IMR-90 (cell line): Measurements from ENCODE around the gene EBF3. TPM values are rescaled to one million over a fixed set of nuclear protein-coding genes. Genes with fewer than 3 reads are reported as not detected.

Experiments
- ATAC-seq: fragments of 200-7000 bp; cut with Tn5 transposase; 2 replicates; pipeline ENCODE4 v1.9.1; 2020; ENCODE audit warnings: low read depth, mild to moderate bottlenecking, moderate library complexity
- BruUV-seq: library from RNA; stranded (reverse); fragments of 400-500 nt; replicated peaks from 2 replicates; lab custom pipeline; 2021; lab: Mats Ljungman, UMichigan
- CTCF ChIA-PET: fragments of 300-600 bp; formaldehyde crosslinking; extraction: SDS; loops from one replicate; lab custom pipeline; 2021; ENCODE audit warnings: antibody characterized with exemption; lab: Yijun Ruan, JAX
- POLR2A ChIA-PET: fragments of 300-600 bp; sonication (Branson Sonifier 250); formaldehyde crosslinking; loops from one replicate; lab custom pipeline; 2022; ENCODE audit warnings: antibody characterized with exemption; ENCODE audit not compliant: unreplicated experiment; lab: Charles Lee
- DNase-seq: peaks from one replicate; pipeline ENCODE4 v3.0.0; 2013
- H2AFZ ChIP-seq: replicated peaks from 2 replicates; pipeline ENCODE3; 2013; ENCODE audit warnings: low read length, mild to moderate bottlenecking; ENCODE audit not compliant: poor library complexity
- H2AK5ac ChIP-seq: 2 replicates; pipeline ENCODE4 v1.6.1; 2013; ENCODE audit warnings: low read depth, low read length, inconsistent platforms
- H2AK9ac ChIP-seq: replicated peaks from 2 replicates; pipeline ENCODE3; 2013; ENCODE audit warnings: mild to moderate bottlenecking, low read depth, low read length, moderate library complexity; ENCODE audit not compliant: poor library complexity
- H2BK120ac ChIP-seq: 2 replicates; pipeline ENCODE4 v1.6.1; 2013; ENCODE audit warnings: low read depth, low read length, inconsistent platforms
- H2BK15ac ChIP-seq: 3 replicates; pipeline ENCODE4 v1.6.1; 2013; ENCODE audit warnings: low read depth, low read length, inconsistent platforms
- H2BK20ac ChIP-seq: 2 replicates; pipeline ENCODE4 v1.6.1; 2013; ENCODE audit warnings: low read depth, mild to moderate bottlenecking, inconsistent platforms, low read length, moderate library complexity
- H2BK5ac ChIP-seq: 2 replicates; pipeline ENCODE4 v1.6.1; 2013; ENCODE audit warnings: mild to moderate bottlenecking, low read depth, low read length, inconsistent platforms; ENCODE audit not compliant: poor library complexity, severe bottlenecking
- H3K14ac ChIP-seq: replicated peaks from 2 replicates; pipeline ENCODE4 v1.6.1; 2013; ENCODE audit warnings: low read depth, low read length, inconsistent platforms
- H3K18ac ChIP-seq: 2 replicates; pipeline ENCODE4 v1.6.1; 2013; ENCODE audit warnings: low read depth, low read length, control low read depth
- H3K23ac ChIP-seq: 2 replicates; pipeline ENCODE4 v1.6.1; 2013; ENCODE audit warnings: low read depth, low read length, inconsistent platforms
- H3K27ac ChIP-seq: 2 replicates; pipeline ENCODE4 v1.5.1; 2013; ENCODE audit warnings: mild to moderate bottlenecking, control low read depth, low read length; ENCODE audit not compliant: insufficient read depth
- H3K27me3 ChIP-seq: 2 replicates; pipeline ENCODE4 v1.6.1; 2013; ENCODE audit warnings: low read length; ENCODE audit not compliant: control insufficient read depth, insufficient read depth
- H3K36me3 ChIP-seq: 2 replicates; pipeline ENCODE4 v1.6.1; 2013; ENCODE audit warnings: low read length, mixed read lengths; ENCODE audit not compliant: control insufficient read depth, insufficient read depth
- H3K4ac ChIP-seq: 2 replicates; pipeline ENCODE4 v1.6.1; 2013; ENCODE audit warnings: low read depth, low read length, inconsistent platforms
- H3K4me1 ChIP-seq: 2 replicates; pipeline ENCODE4 v1.6.1; 2013; ENCODE audit warnings: low read length, mixed read lengths; ENCODE audit not compliant: control insufficient read depth, insufficient read depth
- H3K4me2 ChIP-seq: 2 replicates; pipeline ENCODE4 v1.6.1; 2013; ENCODE audit warnings: low read depth, mild to moderate bottlenecking, control low read depth, low read length, moderate library complexity
- H3K4me3 ChIP-seq: 2 replicates; pipeline ENCODE4 v1.5.1; 2013; ENCODE audit warnings: low read depth, mild to moderate bottlenecking, control low read depth, low read length, moderate library complexity; ENCODE audit not compliant: insufficient read depth
- H3K56ac ChIP-seq: 2 replicates; pipeline ENCODE4 v1.6.1; 2013; ENCODE audit warnings: low read length, inconsistent platforms; ENCODE audit not compliant: insufficient read depth; ENCODE audit errors: extremely low read depth
- H3K79me1 ChIP-seq, 2 experiments: 2 replicates each; pipeline ENCODE4 v1.6.1; 2013; ENCODE audit warnings: low read length in 2 of 2, inconsistent platforms in 1 of 2, low read depth in 1 of 2
- H3K9ac ChIP-seq: 2 replicates; pipeline ENCODE4 v1.6.1; 2013; ENCODE audit warnings: low read depth, low read length, control low read depth
- H3K9me1 ChIP-seq: 2 replicates; pipeline ENCODE4 v1.6.1; 2013; ENCODE audit warnings: low read length, inconsistent platforms; ENCODE audit not compliant: insufficient read depth
- H3K9me3 ChIP-seq: 2 replicates; pipeline ENCODE4 v1.6.1; 2013; ENCODE audit warnings: low read length; ENCODE audit not compliant: control insufficient read depth, insufficient read depth
- H4K20me1 ChIP-seq: 2 replicates; pipeline ENCODE4 v1.6.1; 2013; ENCODE audit warnings: low read length, inconsistent platforms; ENCODE audit not compliant: insufficient read depth
- H4K5ac ChIP-seq: 2 replicates; pipeline ENCODE4 v1.6.1; 2013; ENCODE audit warnings: mild to moderate bottlenecking, low read depth, low read length, control low read depth
- H4K8ac ChIP-seq, 2 experiments: 2 replicates each; pipeline ENCODE4 v1.6.1; 2013; ENCODE audit warnings: low read depth in 2 of 2, low read length in 2 of 2, control low read depth in 1 of 2, inconsistent platforms in 1 of 2
- H4K91ac ChIP-seq: 2 replicates; pipeline ENCODE4 v1.6.1; 2013; ENCODE audit warnings: low read depth, low read length, inconsistent platforms; ENCODE audit not compliant: insufficient read depth
- RAD21 ChIP-seq: IDR thresholded peaks from 2 replicates; pipeline ENCODE4 v1.6.1; 2012; ENCODE audit warnings: low read length, improper control_type of control experiment
- RCOR1 ChIP-seq: IDR thresholded peaks from 2 replicates; pipeline ENCODE4 v1.6.1; 2012; ENCODE audit warnings: mild to moderate bottlenecking, low read length, improper control_type of control experiment; ENCODE audit not compliant: insufficient replicate concordance
- WGBS, 2 experiments: methylation state at CpG; one replicate each; pipeline versions ENCODE4 v1.1.5 to v1.1.7; 2013; ENCODE audit warnings: missing lambda C conversion rate in 2 of 2; ENCODE audit not compliant: insufficient read length in 1 of 2; ENCODE audit errors: extremely low coverage in 2 of 2; 5-methylcytosine and 5-hydroxymethylcytosine counted together
- dilution Hi-C: fragments of 300-500 bp; cut with HindIII; formaldehyde crosslinking; loops from one replicate; pipeline ENCODE4 v1.14.3; 2018; ENCODE audit warnings: low sequenced_read_pairs; ENCODE audit not compliant: unreplicated experiment
- in situ Hi-C: fragments of 300-500 bp; cut with MboI; formaldehyde crosslinking; loops from 3 replicates; pipeline ENCODE4 v1.14.3; 2019; ENCODE audit warnings: low sequenced_read_pairs, inconsistent platforms, mixed read lengths
- intact Hi-C: fragments of 100-400 bp; cut with micrococcal nuclease; formaldehyde crosslinking; loops from 2 replicates; pipeline ENCODE4 v1.10.0; 2022
- polyA plus RNA-seq, 3 experiments: library from polyadenylated mRNA; depleted of rRNA; stranded (reverse); fragments of >200 nt; gene quantifications; 2 replicates each; pipeline ENCODE4 v1.2.3, GENCODE V29; 2012; ENCODE audit warnings: low replicate concordance in 1 of 3
- total RNA-seq: library from RNA; depleted of rRNA; stranded (reverse); fragments of >200 nt; gene quantifications from 2 replicates; pipeline ENCODE4 v1.2.3, GENCODE V29; 2012
- TF ChIP-seq, protein P1 (sequence below): conservative IDR thresholded peaks from 2 replicates; pipeline ENCODE4 v1.5.1; 2012; ENCODE audit warnings: mild to moderate bottlenecking, low read depth, low read length, improper control_type of control experiment

The EBF3 gene
- total and polyA plus RNA-seq, 2 of the 4 experiments (the other 2 are of a cell fraction), result 0.36 to 0.70 TPM

DNA sequence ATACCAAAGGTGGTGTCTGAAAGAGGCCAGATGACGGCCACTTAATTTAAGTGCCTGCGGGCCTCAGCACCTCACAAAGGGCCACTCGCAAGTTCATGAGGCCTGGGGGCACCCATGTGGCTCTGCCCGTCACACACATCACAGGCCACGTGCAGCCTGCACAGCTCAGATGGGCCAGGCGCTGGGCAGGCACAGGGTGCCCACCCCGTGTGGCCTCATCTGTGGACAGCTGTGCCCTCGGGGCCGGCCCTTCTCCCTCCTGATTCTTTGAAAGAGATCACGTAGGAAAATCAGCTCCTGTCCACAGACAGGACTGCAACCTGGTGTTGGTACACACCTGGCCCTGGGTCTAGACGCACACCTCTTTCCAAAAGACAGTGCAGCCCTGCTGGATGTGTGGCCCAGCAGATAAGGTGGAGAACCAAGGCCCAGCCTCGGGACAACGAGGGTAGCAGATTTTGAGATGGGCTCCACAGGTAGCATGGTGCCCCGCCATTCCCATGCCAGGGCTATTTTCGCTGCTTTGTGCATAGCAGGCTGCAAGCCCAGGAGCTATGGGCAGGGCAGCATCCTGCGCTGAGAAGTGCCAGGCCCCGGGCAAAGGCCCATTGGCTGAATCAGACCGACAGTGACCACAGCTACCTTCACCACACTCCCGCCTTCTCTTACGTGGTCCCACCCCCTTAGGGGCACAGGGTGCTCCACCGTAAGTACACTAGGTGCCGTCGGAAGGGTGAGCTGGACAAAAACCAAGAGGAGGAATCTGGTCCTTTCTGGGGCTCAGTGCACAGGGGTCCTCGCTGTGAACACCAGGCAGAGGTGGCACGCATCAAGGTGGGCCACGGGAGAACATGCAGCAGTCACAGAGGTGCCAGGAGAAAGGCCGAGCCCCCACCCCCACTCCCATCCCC, 124.5 kb downstream of the EBF3 start:
- Histone ChIP-seq H2BK20ac (no peak overlapping the region), H3K4me3 (no peak overlapping the region), H2AK9ac (no peak overlapping the region), H3K9me1 (no peaks in the 10 kb centered on the region), H3K4me2 (no peak overlapping the region), H4K8ac (no peak overlapping the region), H2AFZ (no peak overlapping the region), H3K23ac (no peak overlapping the region), H3K9me3 (peaks cover 25% of the 10 kb centered on the region), H3K4me1 (no peaks in the 10 kb centered on the region), H3K27me3 (no peaks in the 10 kb centered on the region), H3K79me1 (no peaks in the 10 kb centered on the region), H3K27ac (no peak overlapping the region), H3K18ac (no peak overlapping the region), H3K56ac (no peak overlapping the region), H3K9ac (no peak overlapping the region), H2BK120ac (no peak overlapping the region), H3K14ac (no peak overlapping the region), H2AK5ac (no peak overlapping the region), H4K20me1 (no peaks in the 10 kb centered on the region), H4K91ac (no peak overlapping the region), H4K5ac (no peak overlapping the region), H2BK5ac (no peak overlapping the region), H3K4ac (no peak overlapping the region), H2BK15ac (no peak overlapping the region), H3K36me3 (peaks cover 8% of the 10 kb centered on the region)
- dilution Hi-C loops (no loop called here), in situ Hi-C loops (no loop called here), intact Hi-C loops (no loop called here)
- DNase-seq (no peak), ATAC-seq (no peak)
- CTCF ChIA-PET, result no interaction called here
- BruUV-seq, result no TSS peak
- WGBS, 2 experiments, result 79% methylated on average over 12 of the region's 27 CpGs; no CpG with 5 or more reads in 1 of the 2 experiments
- no peak for TF ChIP-seq RAD21
- TF ChIP-seq, protein P1, sequence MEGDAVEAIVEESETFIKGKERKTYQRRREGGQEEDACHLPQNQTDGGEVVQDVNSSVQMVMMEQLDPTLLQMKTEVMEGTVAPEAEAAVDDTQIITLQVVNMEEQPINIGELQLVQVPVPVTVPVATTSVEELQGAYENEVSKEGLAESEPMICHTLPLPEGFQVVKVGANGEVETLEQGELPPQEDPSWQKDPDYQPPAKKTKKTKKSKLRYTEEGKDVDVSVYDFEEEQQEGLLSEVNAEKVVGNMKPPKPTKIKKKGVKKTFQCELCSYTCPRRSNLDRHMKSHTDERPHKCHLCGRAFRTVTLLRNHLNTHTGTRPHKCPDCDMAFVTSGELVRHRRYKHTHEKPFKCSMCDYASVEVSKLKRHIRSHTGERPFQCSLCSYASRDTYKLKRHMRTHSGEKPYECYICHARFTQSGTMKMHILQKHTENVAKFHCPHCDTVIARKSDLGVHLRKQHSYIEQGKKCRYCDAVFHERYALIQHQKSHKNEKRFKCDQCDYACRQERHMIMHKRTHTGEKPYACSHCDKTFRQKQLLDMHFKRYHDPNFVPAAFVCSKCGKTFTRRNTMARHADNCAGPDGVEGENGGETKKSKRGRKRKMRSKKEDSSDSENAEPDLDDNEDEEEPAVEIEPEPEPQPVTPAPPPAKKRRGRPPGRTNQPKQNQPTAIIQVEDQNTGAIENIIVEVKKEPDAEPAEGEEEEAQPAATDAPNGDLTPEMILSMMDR, result no peak
- TF ChIP-seq RCOR1, result no peak
- POLR2A ChIA-PET, result no interaction called here
